GM21717 (cell line): ENCODE measurements around the gene RARA.
"Not testable (repeated sequence)": the region's sequence is repeated elsewhere in the genome, so short reads cannot be mapped to it uniquely, and the experiment has no call there.

Experiments used
- ATAC-seq: cut with Tn5 transposase; IDR thresholded peaks from one replicate; pipeline ENCODE4 v1.9.1; 2021; ENCODE audit warnings: mild to moderate bottlenecking, moderate library complexity; ENCODE audit not compliant: unreplicated experiment

Gene RARA

GRCh38 chr17:40297511-40297910, 11.5 kb upstream of the RARA start:
- no peak for ATAC-seq

GRCh38 chr17:40298726-40299125, 10.3 kb upstream of the RARA start:
- ATAC-seq: no peak

GRCh38 chr17:40299159-40299757, 9.7 kb upstream of the RARA start:
- not testable (repeated sequence) for ATAC-seq

GRCh38 chr17:40301315-40301714, 7.7 kb upstream of the RARA start:
- no peak for ATAC-seq

- ATAC-seq: no peak
Observed at GRCh38 chr17:40303009-40303657, 5.8 kb upstream of the RARA start.

GRCh38 chr17:40303708-40304551, 5.0 kb upstream of the RARA start:
- ATAC-seq: no peak

GRCh38 chr17:40304552-40304863, 4.5 kb upstream of the RARA start:
- not testable (repeated sequence) for ATAC-seq

GRCh38 chr17:40304866-40305265, 4.1 kb upstream of the RARA start:
- ATAC-seq: not testable (repeated sequence)

- no peak for ATAC-seq
Observed at GRCh38 chr17:40306395-40306794, 2.6 kb upstream of the RARA start.

GRCh38 chr17:40307001-40307730, 1.8 kb upstream of the RARA start:
- ATAC-seq: no peak

GRCh38 chr17:40307740-40308239, 1.2 kb upstream of the RARA start:
- no peak for ATAC-seq

- no peak for ATAC-seq
Observed at GRCh38 chr17:40309949-40310510, 1.1 kb downstream of the RARA start.

- ATAC-seq: no peak
Observed at GRCh38 chr17:40310882-40311391, 2.0 kb downstream of the RARA start.

- no peak for ATAC-seq
Observed at GRCh38 chr17:40311575-40311974, 2.6 kb downstream of the RARA start.

- ATAC-seq: no peak
Observed at GRCh38 chr17:40312131-40312731, 3.3 kb downstream of the RARA start.

- ATAC-seq: no peak
Observed at GRCh38 chr17:40312893-40313667, 4.1 kb downstream of the RARA start.

GRCh38 chr17:40313668-40314583, 4.9 kb downstream of the RARA start:
- no peak for ATAC-seq

GRCh38 chr17:40314584-40314956, 5.6 kb downstream of the RARA start:
- no peak for ATAC-seq

GRCh38 chr17:40315206-40315605, 6.2 kb downstream of the RARA start:
- ATAC-seq: no peak
